Purkinje cell (primary cell): ENCODE data around the gene MFSD11. TPM values are rescaled to one million over a fixed set of nuclear protein-coding genes. Genes with fewer than 3 reads are reported as not detected.

ENCODE experiments used
- polyA plus RNA-seq: library from polyadenylated mRNA; unstranded; fragments of >200 nt; fragmentation: Nextera tagmentation; gene quantifications from 2 replicates; pipeline ENCODE4 v1.2.1, GENCODE V29; 2014

The MFSD11 gene
- polyA plus RNA-seq: 36.1 and 37.8 TPM in 2 replicates

GRCh38 chr17:76737676-76738467, at the start of gene MFSD11:
Gene MFSD11, plus strand, starts transcription at chr17:76738119. Its CDS starts 234 bp downstream, at chr17:76738353.

DNA sequence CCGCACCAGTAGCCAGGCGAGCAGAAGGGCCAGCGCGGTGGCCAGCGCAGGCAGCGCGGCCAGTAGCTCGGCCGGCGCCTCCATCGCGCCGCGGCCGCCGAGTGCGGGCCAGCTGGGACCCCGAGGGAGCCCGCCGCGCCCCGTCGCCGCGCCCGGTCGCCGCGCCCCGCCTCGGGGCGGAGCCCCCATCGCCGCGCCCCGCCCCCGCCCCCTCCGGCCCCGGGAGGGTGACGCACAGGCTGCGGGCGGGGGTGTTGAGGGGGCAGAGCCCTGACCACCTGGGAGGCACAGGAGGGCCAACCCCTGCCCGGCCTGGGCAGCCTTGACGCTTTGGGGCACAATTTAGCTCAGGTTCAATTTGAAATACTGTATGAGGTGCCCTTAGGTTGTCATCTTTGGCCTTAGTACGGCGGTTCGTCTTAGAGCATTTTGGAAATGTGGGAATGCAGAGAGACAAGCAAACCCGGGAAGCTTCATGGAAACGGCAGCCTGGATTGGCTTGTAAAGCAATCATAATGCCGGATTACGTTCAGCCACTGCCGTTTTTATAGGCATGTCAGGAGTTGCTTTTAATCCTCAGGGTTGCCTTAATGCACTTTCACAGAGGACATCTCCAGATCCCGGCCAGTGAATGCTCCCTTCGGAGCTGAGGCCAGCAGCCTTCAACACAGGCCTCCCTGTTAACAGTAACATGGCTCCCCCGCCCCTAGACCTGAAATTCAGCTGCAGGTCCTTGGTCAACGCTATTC, 26.9 kb upstream of the MFSD11 start, which contains the start of gene MXRA7:
Gene MXRA7, minus strand, starts transcription at position 103 of the 749 bp plus-strand sequence. Its CDS starts 19 bp downstream, at position 84.

DNA sequence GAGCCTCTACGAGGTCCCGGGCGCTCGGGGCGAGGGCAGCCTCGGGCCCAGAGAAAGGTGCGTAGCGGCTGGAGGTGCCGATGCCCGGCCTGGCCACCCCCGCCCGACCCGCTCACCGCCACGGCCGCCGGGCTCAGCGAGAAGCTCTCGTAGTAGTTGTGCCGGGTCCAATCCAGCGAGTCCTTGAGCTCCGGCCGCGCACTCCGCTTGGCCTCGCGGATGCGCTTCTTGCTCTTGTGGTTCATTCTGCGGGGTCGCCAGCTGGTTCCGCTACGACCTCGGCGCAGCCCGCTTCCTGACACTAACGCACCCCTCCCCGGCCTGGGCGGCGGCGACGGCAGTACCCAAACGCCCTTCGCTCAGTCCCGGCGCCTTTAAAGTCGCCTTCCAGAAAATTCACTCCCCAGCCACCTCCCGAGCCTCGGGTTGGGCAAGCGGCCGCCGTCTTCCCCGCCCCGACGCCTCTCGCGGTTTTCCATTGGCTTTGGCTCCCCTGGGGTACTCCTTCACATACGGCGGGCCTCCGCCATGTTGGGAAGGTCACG, 11.6 kb upstream of the MFSD11 start, which contains the start of gene JMJD6:
Gene JMJD6, minus strand, starts transcription at position 376 of the 545 bp plus-strand sequence. Its CDS starts 131 bp downstream, at position 245.

GRCh38 chr17:76726776-76727718, 10.9 kb upstream of the MFSD11 start, which contains the start of gene METTL23:
Gene METTL23, plus strand, starts transcription at chr17:76726839. Its CDS starts 2,872 bp downstream, at chr17:76729711.

GRCh38 chr17:76737082-76737675, 740 bp upstream of the MFSD11 start, which contains the start of gene SRSF2:
Gene SRSF2, minus strand, starts transcription at chr17:76737331. Its CDS starts 171 bp downstream, at chr17:76737160.

Other genes with a start within 250 kb of the MFSD11 start
- gene RHBDF2, start 236.7 kb upstream of the MFSD11 start, polyA plus RNA-seq: not detected in 2 replicates
- 0.28 and 0.83 TPM in 2 replicates for gene CYGB, start 200.4 kb upstream of the MFSD11 start, polyA plus RNA-seq
- gene PRCD, start 198.1 kb upstream of the MFSD11 start, polyA plus RNA-seq: 4.4 and 4.9 TPM in 2 replicates
- not detected in 2 replicates for gene ST6GALNAC2, start 152.3 kb upstream of the MFSD11 start, polyA plus RNA-seq
- gene ST6GALNAC1, start 94.4 kb upstream of the MFSD11 start, polyA plus RNA-seq: not detected in 2 replicates
- 33.4 and 33.6 TPM in 2 replicates for gene MXRA7, start 27.2 kb upstream of the MFSD11 start, polyA plus RNA-seq
- 2.0 and 2.9 TPM in 2 replicates for gene JMJD6, start 11.5 kb upstream of the MFSD11 start, polyA plus RNA-seq
- gene METTL23, start 11.3 kb upstream of the MFSD11 start, polyA plus RNA-seq: 31.3 and 58.5 TPM in 2 replicates
- gene SRSF2, start 788 bp upstream of the MFSD11 start, polyA plus RNA-seq: 93.5 and 95.2 TPM in 2 replicates
- 1.7 and 2.5 TPM in 2 replicates for gene MGAT5B, start 130.3 kb downstream of the MFSD11 start, polyA plus RNA-seq